Astrocyte (in vitro differentiated cells and primary cell): Measurements from ENCODE around the gene TPM4. TPM values are rescaled to one million over a fixed set of nuclear protein-coding genes. Genes with fewer than 3 reads are reported as not detected.

Experiments used
- DNase-seq: peaks from one replicate; pipeline ENCODE4 v3.0.0-alpha.2; 2010; ENCODE audit warnings: low read depth
- FAIRE-seq: peaks from 2 replicates; lab custom pipeline; 2011; peaks lifted over from hg19 to GRCh38; lab: Jason Lieb, UNC
- H2AFZ ChIP-seq: 2 replicates; pipeline ENCODE4 v1.6.0; 2012; ENCODE audit warnings: low read depth, low read length, inconsistent platforms
- H3K27ac ChIP-seq: 2 replicates; pipeline ENCODE4 v1.5.1; 2011; ENCODE audit warnings: low read depth, low read length, inconsistent platforms
- H3K27me3 ChIP-seq: 2 replicates; pipeline ENCODE4 v1.6.0; 2011; ENCODE audit warnings: low read length, inconsistent platforms; ENCODE audit not compliant: insufficient read depth
- H3K36me3 ChIP-seq: 2 replicates; pipeline ENCODE4 v1.5.1; 2011; ENCODE audit warnings: low read length, inconsistent platforms; ENCODE audit not compliant: insufficient read depth
- H3K4me1 ChIP-seq: 2 replicates; pipeline ENCODE4 v1.5.1; 2011; ENCODE audit warnings: low read length, inconsistent platforms; ENCODE audit not compliant: insufficient read depth
- H3K4me2 ChIP-seq: 2 replicates; pipeline ENCODE4 v1.6.0; 2012; ENCODE audit warnings: low read length, inconsistent platforms
- H3K4me3 ChIP-seq: 2 replicates; pipeline ENCODE4 v1.5.1; 2011; ENCODE audit warnings: low read depth, mild to moderate bottlenecking, low read length, inconsistent platforms; ENCODE audit not compliant: insufficient read depth
- H3K79me2 ChIP-seq: 2 replicates; pipeline ENCODE4 v1.6.0; 2012; ENCODE audit warnings: mild to moderate bottlenecking, low read length, inconsistent platforms; ENCODE audit not compliant: insufficient read depth
- H3K9ac ChIP-seq: 2 replicates; pipeline ENCODE4 v1.6.0; 2012; ENCODE audit warnings: mild to moderate bottlenecking, low read length, inconsistent platforms
- H3K9me3 ChIP-seq: 2 replicates; pipeline ENCODE4 v1.5.1; 2012; ENCODE audit warnings: low read depth, mild to moderate bottlenecking, low read length, inconsistent platforms; ENCODE audit not compliant: insufficient read depth
- H4K20me1 ChIP-seq: 2 replicates; pipeline ENCODE4 v1.6.0; 2012; ENCODE audit warnings: low read length, inconsistent platforms; ENCODE audit not compliant: insufficient read depth
- H3K27ac Mint-ChIP-seq: one replicate; pipeline ENCODE4 v1.8.0; 2021; ENCODE audit warnings: mild to moderate bottlenecking, mixed read lengths; ENCODE audit not compliant: unreplicated experiment
- H3K27me3 Mint-ChIP-seq: one replicate; pipeline ENCODE4 v1.8.0; 2021; ENCODE audit warnings: low read depth, mixed read lengths; ENCODE audit not compliant: unreplicated experiment
- H3K36me3 Mint-ChIP-seq: one replicate; pipeline ENCODE4 v1.8.0; 2021; ENCODE audit warnings: low read depth, mixed read lengths; ENCODE audit not compliant: unreplicated experiment
- H3K4me1 Mint-ChIP-seq: one replicate; pipeline ENCODE4 v1.8.0; 2021; ENCODE audit warnings: low read depth, mixed read lengths; ENCODE audit not compliant: unreplicated experiment
- H3K4me3 Mint-ChIP-seq: one replicate; pipeline ENCODE4 v1.8.0; 2021; ENCODE audit warnings: mild to moderate bottlenecking, moderate library complexity, mixed read lengths; ENCODE audit not compliant: unreplicated experiment
- H3K9me3 Mint-ChIP-seq: one replicate; pipeline ENCODE4 v1.8.0; 2021; ENCODE audit warnings: mild to moderate bottlenecking, mixed read lengths; ENCODE audit not compliant: unreplicated experiment
- EZH2 ChIP-seq: IDR thresholded peaks from 2 replicates; pipeline ENCODE4 v1.6.1; 2012; ENCODE audit warnings: mild to moderate bottlenecking, low read length, inconsistent platforms; ENCODE audit not compliant: insufficient read depth
- total RNA-seq: library from RNA; stranded (reverse); gene quantifications from 2 replicates; pipeline ENCODE4 v1.2.1, GENCODE V29; 2021
- TF ChIP-seq, protein P1 (sequence below): IDR thresholded peaks from 2 replicates; pipeline ENCODE4 v1.5.1; 2011; ENCODE audit warnings: low read depth, mild to moderate bottlenecking, inconsistent platforms, low read length, moderate library complexity; ENCODE audit not compliant: insufficient read depth

The TPM4 gene
- total RNA-seq, 1 donor from 2014 or later, result 811 TPM

DNA sequence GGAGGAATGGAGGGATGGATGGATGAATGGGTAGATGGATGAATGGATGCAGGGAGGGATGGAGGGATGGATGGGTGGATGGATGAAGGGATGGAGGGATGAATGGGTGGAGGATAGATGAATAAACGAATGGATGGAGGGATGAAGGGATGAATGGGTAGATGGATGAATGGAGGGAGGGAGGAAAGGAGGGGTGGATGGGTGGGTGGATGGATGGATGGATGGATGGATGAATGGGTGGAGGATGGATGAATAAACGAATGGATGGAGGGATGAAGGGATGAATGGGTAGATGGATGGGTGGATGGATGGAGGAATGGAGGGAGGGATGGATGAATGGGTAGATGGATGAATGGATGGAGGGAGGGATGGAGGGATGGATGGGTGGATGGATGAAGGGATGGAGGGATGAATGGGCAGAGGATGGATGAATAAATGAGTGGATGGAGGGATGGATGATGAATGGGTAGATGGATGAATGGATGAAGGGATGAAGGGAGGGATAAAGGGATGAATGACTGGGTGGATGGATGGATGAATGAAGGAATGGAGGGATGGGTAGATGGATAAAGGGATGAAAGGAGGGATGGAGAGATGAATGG, 33.0 kb upstream of the TPM4 start:
- Mint-ChIP-seq H3K9me3 (peaks cover 2% of the 10 kb centered on the region), H3K36me3 (no peaks in the 10 kb centered on the region), H3K27ac (no peak overlapping the region), H3K4me1 (no peaks in the 10 kb centered on the region), H3K27me3 (peaks cover 26% of the 10 kb centered on the region), H3K4me3 (no peak overlapping the region)
- Histone ChIP-seq H3K4me3 (no peak overlapping the region), H3K4me1 (peaks cover 4% of the 10 kb centered on the region), H3K27ac (no peak overlapping the region), H4K20me1 (no peaks in the 10 kb centered on the region), H3K36me3 (no peaks in the 10 kb centered on the region), H3K9me3 (no peaks in the 10 kb centered on the region), H2AFZ (no peak overlapping the region), H3K79me2 (no peaks in the 10 kb centered on the region), H3K9ac (no peak overlapping the region), H3K4me2 (no peak overlapping the region), H3K27me3 (no peaks in the 10 kb centered on the region)
- FAIRE-seq (no peak), DNase-seq (no peak)
- TF ChIP-seq, protein P1, sequence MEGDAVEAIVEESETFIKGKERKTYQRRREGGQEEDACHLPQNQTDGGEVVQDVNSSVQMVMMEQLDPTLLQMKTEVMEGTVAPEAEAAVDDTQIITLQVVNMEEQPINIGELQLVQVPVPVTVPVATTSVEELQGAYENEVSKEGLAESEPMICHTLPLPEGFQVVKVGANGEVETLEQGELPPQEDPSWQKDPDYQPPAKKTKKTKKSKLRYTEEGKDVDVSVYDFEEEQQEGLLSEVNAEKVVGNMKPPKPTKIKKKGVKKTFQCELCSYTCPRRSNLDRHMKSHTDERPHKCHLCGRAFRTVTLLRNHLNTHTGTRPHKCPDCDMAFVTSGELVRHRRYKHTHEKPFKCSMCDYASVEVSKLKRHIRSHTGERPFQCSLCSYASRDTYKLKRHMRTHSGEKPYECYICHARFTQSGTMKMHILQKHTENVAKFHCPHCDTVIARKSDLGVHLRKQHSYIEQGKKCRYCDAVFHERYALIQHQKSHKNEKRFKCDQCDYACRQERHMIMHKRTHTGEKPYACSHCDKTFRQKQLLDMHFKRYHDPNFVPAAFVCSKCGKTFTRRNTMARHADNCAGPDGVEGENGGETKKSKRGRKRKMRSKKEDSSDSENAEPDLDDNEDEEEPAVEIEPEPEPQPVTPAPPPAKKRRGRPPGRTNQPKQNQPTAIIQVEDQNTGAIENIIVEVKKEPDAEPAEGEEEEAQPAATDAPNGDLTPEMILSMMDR, result no peak
- TF ChIP-seq EZH2, result no peak

DNA sequence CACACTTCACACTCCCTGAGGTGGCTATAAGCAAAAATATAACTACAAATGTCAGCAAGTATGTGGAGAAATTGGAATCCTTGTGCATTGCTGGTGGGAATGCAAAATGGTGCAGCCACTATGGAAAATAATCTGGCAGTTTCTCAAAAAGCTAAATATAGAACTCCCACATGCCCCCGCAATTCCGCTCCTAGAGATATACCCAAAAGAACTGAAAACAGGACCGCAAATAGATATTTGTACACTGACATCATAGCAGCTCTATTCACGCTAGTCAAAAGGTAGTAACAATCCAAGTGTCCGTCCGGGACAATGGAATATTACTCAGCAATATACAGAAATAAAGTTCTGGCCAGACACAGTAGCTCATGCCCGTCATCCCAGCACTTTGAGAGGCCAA, 31.5 kb upstream of the TPM4 start:
- Histone ChIP-seq H3K27me3 (no peaks in the 10 kb centered on the region), H3K27ac (no peak overlapping the region), H3K79me2 (no peaks in the 10 kb centered on the region), H3K4me1 (peaks cover 4% of the 10 kb centered on the region), H3K4me3 (no peak overlapping the region), H3K4me2 (no peak overlapping the region), H2AFZ (no peak overlapping the region), H4K20me1 (no peaks in the 10 kb centered on the region), H3K9ac (no peak overlapping the region), H3K36me3 (no peaks in the 10 kb centered on the region), H3K9me3 (no peaks in the 10 kb centered on the region)
- Mint-ChIP-seq H3K27ac (no peak overlapping the region), H3K36me3 (no peaks in the 10 kb centered on the region), H3K9me3 (peaks cover 2% of the 10 kb centered on the region), H3K27me3 (peaks cover 22% of the 10 kb centered on the region), H3K4me1 (no peaks in the 10 kb centered on the region), H3K4me3 (no peak overlapping the region)
- DNase-seq (no peak), FAIRE-seq (no peak)
- no peak for TF ChIP-seq EZH2
- TF ChIP-seq, protein P1, result no peak

DNA sequence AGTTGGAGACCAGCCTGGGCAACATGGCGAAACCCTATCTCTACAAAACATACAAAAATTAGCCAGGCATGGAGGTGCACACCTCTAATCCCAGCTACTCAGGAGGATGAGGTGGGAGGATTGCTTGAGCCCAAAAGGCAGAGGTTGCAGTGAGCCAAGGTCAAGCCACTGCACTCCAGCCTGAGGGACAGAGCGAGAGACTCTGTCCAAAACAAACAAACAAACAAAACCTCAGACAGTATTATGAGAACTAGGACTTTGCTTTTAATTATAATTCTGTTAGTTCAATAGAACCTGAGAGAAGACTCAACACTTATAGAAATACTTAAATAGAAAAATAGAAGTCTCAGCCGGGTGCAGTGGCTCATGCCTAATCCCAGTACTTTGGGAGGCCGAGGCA, 31.1 kb upstream of the TPM4 start:
- Mint-ChIP-seq H3K27ac (no peak overlapping the region), H3K4me1 (no peaks in the 10 kb centered on the region), H3K4me3 (no peak overlapping the region), H3K27me3 (peaks cover 26% of the 10 kb centered on the region), H3K36me3 (no peaks in the 10 kb centered on the region), H3K9me3 (peaks cover 2% of the 10 kb centered on the region)
- Histone ChIP-seq H3K9ac (no peak overlapping the region), H3K27me3 (no peaks in the 10 kb centered on the region), H3K4me1 (peaks cover 4% of the 10 kb centered on the region), H3K4me2 (no peak overlapping the region), H3K27ac (no peak overlapping the region), H3K9me3 (no peaks in the 10 kb centered on the region), H2AFZ (no peak overlapping the region), H3K36me3 (no peaks in the 10 kb centered on the region), H3K4me3 (no peak overlapping the region), H4K20me1 (no peaks in the 10 kb centered on the region), H3K79me2 (no peaks in the 10 kb centered on the region)
- no peak for DNase-seq
- TF ChIP-seq, protein P1, result no peak
- TF ChIP-seq EZH2, result no peak
- FAIRE-seq, result no peak
